ENCODE results near the gene DUOX1. TPM values are rescaled to one million over a fixed set of nuclear protein-coding genes. Genes with fewer than 3 reads are reported as not detected.

The DUOX1 gene
- total RNA-seq, 4 donors from 2014 or later, result 0.14 to 4.1 (median 0.64) TPM; not detected in 1

- peaks cover 0 to under 1% (median 0%) of the 10 kb centered on the region in 4 donors for H3K4me1 ChIP-seq
- H3K36me3 ChIP-seq, result no peaks in the 10 kb centered on the region
- DNase-seq, result no peak
- H3K9me3 ChIP-seq, result no peaks in the 10 kb centered on the region
- in situ Hi-C loops (cut with MboI; ENCODE audit: low pct_ligation_motif_present in 1 of 4, low pct_unique_long_range_greater_than_20kb in 1 of 4, low sequenced_read_pairs in 3 of 4), result loop anchor here in 1 of 4 donors (10.0 kb wide), 1 partner anchor 52 kb away; no protein-coding TSS in a partner anchor
- H3K27me3 ChIP-seq, result no peaks in the 10 kb centered on the region
- no peak overlapping the region for H3K27ac ChIP-seq
- intact Hi-C loops (cut with DNase I; ENCODE audit: low total_unique reads), result no loop called here
- 54 to 67% methylated on average over 1 of the region's 1 CpG for WGBS, 2 donors (ENCODE audit: low coverage in 1 of 2)
- no peak overlapping the region for H3K4me3 ChIP-seq
- no peak for TF ChIP-seq POLR2A (IDR thresholded peaks at IDR 0.05)
- no peak for TF ChIP-seq POLR2AphosphoS5 (IDR thresholded peaks at IDR 0.05)
- no peak for TF ChIP-seq EP300 (IDR thresholded peaks at IDR 0.05; ENCODE audit: low read depth)
- no peak for TF ChIP-seq CTCF (IDR thresholded peaks at IDR 0.05)
Observed at GRCh38 chr15:45212493-45212892, 82.7 kb downstream of the DUOX1 start.

Other genes with a start within 250 kb of the DUOX1 start
- gene TERB2, start 173.3 kb upstream of the DUOX1 start, total RNA-seq, result not detected
- gene SORD, start 106.8 kb upstream of the DUOX1 start, total RNA-seq, result 10 to 100 TPM in 3 of 4 donors, under 1 TPM in 1; 0.75 to 36.2 (median 11.3) TPM
- 10 to 100 TPM in 1 of 4 donors, 1 to 10 TPM in 1, under 1 TPM in 2; 0.68 to 23.8 (median 1.9) TPM for gene DUOX2, start 15.8 kb upstream of the DUOX1 start, total RNA-seq
- 10 to 100 TPM in 1 of 4 donors, under 1 TPM in 1, not detected in 2; 0.68 to 10.0 TPM for gene DUOXA2, start 15.7 kb upstream of the DUOX1 start, total RNA-seq
- 1 to 10 TPM in 1 of 4 donors, not detected in 3; 1.4 TPM for gene DUOXA1, start 115 bp upstream of the DUOX1 start, total RNA-seq
- 1 to 10 TPM in 3 of 4 donors, not detected in 1; 3.7 to 9.8 (median 7.4) TPM for gene SHF, start 58.0 kb downstream of the DUOX1 start, total RNA-seq
- 10 to 100 TPM in 1 of 4 donors, 1 to 10 TPM in 2, under 1 TPM in 1; 0.37 to 11.1 (median 5.1) TPM for gene SLC28A2, start 122.2 kb downstream of the DUOX1 start, total RNA-seq
- 10 to 100 TPM; 15.9 to 96.9 (median 18.6) TPM for gene GATM, start 248.6 kb downstream of the DUOX1 start, total RNA-seq